HG03354 (cell line): Measurements from ENCODE around the gene CLNK.

Experiments used
- ATAC-seq: cut with Tn5 transposase; IDR thresholded peaks from one replicate; pipeline ENCODE4 v1.9.1; 2021; ENCODE audit warnings: mild to moderate bottlenecking; ENCODE audit not compliant: unreplicated experiment, poor library complexity, severe bottlenecking

Gene CLNK

GRCh38 chr4:10532155-10532554 is 152.4 kb downstream of the CLNK start:
- ATAC-seq: no peak

GRCh38 chr4:10530137-10530786 is 154.3 kb downstream of the CLNK start:
- no peak for ATAC-seq

- ATAC-seq: no peak
Observed at GRCh38 chr4:10529291-10530136, 155.1 kb downstream of the CLNK start.

GRCh38 chr4:10527438-10527837 is 157.1 kb downstream of the CLNK start:
- no peak for ATAC-seq

GRCh38 chr4:10526429-10527222 is 157.9 kb downstream of the CLNK start:
- ATAC-seq: no peak

GRCh38 chr4:10524196-10524833 is 160.3 kb downstream of the CLNK start:
- ATAC-seq: no peak

- ATAC-seq: no peak
Observed at GRCh38 chr4:10521424-10521823, 163.1 kb downstream of the CLNK start.

- ATAC-seq: no peak
Observed at GRCh38 chr4:10509733-10510132, 174.8 kb downstream of the CLNK start.

GRCh38 chr4:10506077-10506476 is 178.5 kb downstream of the CLNK start:
- ATAC-seq: no peak

- ATAC-seq: no peak
Observed at GRCh38 chr4:10504570-10505179, 179.9 kb downstream of the CLNK start.

GRCh38 chr4:10502717-10503116 is 181.9 kb downstream of the CLNK start:
- ATAC-seq: no peak

- ATAC-seq: no peak
Observed at GRCh38 chr4:10500776-10501175, 183.8 kb downstream of the CLNK start.

- ATAC-seq: no peak
Observed at GRCh38 chr4:10496200-10496599, 188.4 kb downstream of the CLNK start.

GRCh38 chr4:10495651-10496050 is 188.9 kb downstream of the CLNK start:
- ATAC-seq: no peak

- ATAC-seq: no peak
Observed at GRCh38 chr4:10492464-10492863, 192.1 kb downstream of the CLNK start.

GRCh38 chr4:10491401-10491800 is 193.2 kb downstream of the CLNK start:
- ATAC-seq: no peak

- no peak for ATAC-seq
Observed at GRCh38 chr4:10490996-10491395, 193.6 kb downstream of the CLNK start.

GRCh38 chr4:10482913-10483312 is 201.7 kb downstream of the CLNK start:
- ATAC-seq: no peak

GRCh38 chr4:10480616-10481015 is 204.0 kb downstream of the CLNK start:
- no peak for ATAC-seq

GRCh38 chr4:10478621-10479020 is 205.9 kb downstream of the CLNK start:
- ATAC-seq: no peak
